ENCODE results near the gene NSD1.
A peak's percentile ranks its signal among the peaks of the same experiment; 100 is the strongest.
"Not testable (repeated sequence)": the region's sequence is repeated elsewhere in the genome, so short reads cannot be mapped to it uniquely, and the experiment has no call there.

Gene NSD1

GRCh38 chr5:177293819-177294581 lies 160.4 kb downstream of the NSD1 start:
- no peak for DNase-seq

DNA sequence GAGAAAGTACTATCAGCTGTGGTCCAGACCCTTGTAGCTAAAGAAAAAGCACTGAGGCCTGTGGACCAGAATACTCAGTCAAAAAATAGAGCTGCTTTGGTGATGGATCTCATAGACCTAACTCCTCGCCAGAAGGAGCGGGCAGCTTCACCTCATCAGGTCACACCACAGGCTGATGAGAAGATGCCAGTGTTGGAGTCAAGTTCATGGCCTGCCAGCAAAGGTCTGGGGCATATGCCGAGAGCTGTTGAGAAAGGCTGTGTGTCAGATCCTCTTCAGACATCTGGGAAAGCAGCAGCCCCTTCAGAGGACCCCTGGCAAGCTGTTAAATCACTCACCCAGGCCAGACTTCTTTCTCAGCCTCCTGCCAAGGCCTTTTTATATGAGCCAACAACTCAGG lies 161.1 kb downstream of the NSD1 start:
- DNase-seq, result no peak

DNA sequence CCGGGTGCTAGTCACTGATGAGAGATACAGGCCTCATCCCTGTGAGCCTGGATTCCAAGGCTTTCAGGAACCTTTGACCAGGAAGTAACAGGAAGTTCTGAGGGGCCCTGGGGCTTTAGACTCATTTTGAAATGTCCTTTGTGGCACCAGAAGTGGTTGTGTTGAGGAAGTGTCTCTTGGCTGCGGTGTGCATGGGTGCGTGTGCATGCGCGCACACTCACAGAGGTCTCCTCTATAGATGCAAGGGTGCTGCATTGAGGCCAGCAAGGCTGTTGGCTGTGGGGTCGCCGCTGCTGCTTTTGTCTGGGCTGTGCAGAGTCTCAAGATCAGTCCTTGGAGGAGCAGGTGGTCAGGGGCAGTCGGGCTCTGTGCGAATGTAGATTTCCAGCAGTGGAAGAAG lies 162.4 kb downstream of the NSD1 start:
- DNase-seq, result no peak

DNA sequence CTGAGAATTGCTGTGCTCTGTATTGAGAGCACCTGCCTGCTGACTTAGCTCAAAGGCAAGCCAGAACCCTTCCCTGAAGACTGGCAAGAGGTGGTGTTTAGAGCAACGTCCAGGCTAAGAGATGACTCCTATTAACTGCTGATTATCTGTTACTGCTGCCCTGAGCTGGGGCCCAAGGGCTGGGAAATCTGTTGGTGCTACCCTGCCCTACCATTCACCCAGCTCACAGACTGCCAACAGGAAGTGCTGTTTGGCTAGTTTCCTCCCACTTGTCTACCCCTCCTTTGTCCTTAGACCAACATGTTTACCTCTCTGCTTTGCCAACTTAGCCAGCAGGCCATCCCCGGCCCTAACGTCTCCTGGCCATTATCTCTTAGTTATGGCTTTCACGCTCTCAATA lies 163.0 kb downstream of the NSD1 start:
- DNase-seq, result no peak

DNA sequence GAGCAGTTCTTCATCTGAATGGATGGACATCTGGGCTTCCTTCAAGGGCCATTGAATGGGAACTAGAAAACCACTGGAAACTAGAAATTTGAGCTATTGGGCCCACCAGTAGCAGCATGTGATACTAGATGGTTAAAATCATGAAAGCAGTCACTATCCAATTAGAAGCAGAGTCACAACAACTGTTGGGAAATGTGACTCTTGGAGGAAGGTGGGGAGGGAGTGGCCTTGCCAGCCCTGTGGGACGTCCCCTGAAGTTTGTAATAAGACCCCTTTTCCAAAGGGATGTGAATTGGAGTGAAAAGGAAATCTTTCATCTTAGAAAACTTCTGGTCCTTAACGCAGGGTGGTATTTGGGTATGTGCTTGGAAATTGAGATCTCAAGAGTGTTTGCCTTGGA lies 164.3 kb downstream of the NSD1 start:
- DNase-seq, result no peak

DNA sequence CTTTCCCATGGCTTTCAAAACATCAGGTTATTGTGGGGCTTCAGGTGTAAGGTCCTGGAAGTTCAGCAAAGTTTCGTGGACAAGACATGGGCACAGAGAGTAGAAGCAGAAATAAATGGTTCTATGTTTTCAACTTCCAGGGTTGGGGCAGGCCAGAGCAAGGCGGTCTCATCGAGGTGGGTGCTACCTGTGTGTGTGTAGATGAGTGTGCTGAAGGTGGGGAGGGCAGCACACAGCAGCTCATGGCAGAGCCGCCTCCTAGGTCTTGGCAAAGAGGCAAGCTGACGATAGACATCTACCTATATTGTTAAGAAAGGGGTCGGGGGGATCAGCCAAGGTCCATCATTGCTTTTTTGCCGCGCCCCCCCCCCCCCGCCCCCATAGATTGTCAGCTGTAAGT lies 166.1 kb downstream of the NSD1 start:
- DNase-seq, result no peak

- peak; percentile 81 for DNase-seq
Measured at GRCh38 chr5:177300236-177300880, 166.8 kb downstream of the NSD1 start.

- no peak for DNase-seq
Measured at GRCh38 chr5:177300951-177301350, 167.4 kb downstream of the NSD1 start.

- DNase-seq, result no peak
Measured at GRCh38 chr5:177301503-177302165, 168.1 kb downstream of the NSD1 start.

DNA sequence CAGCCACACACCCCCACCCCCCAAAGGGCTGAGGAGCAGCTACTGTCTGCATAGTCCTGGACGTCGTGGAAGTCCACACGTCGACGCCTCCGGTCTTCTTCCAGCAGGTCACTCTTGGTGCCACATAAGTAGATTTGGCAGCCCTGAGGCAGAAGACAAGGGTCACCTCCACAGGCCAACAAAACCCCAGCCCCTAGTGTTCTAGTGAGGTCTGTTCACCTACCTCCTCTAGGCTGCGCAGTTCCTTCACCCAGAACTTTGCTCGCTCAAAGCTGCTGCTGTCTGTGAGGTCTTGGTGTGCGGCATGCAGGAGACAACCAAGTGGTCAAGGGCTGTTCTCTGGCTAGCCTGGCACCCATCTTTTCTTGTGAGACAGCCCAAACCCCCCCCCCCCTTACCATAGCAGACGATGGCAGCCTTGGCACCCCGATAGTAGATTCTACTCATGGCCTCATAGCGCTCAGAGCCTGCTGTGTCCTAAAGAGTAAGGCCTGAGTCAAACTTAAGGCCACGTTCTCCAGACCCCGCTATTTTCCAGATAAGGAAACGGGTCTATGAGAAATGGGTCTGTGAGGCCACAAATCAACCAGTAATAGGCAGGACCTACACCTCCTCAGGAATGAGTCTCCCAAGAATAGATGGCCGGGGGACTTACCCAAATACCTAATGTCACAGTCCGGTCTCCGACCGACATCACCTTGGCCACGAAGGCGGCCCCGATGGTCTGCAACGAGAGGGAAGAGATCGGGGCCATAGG lies 169.0 kb downstream of the NSD1 start:
- no peak for DNase-seq

GRCh38 chr5:177303121-177303924 lies 169.8 kb downstream of the NSD1 start, which contains the start of the genes PRELID1 and RAB24:
PRELID1 (plus strand) TSS chr5:177303799; CDS start chr5:177303986, 187 bp downstream.
RAB24 (minus strand) TSS chr5:177303719; CDS start chr5:177303288, 431 bp downstream.
- peak; percentile 88 for DNase-seq

GRCh38 chr5:177303925-177304391 lies 170.4 kb downstream of the NSD1 start:
- no peak for DNase-seq

DNA sequence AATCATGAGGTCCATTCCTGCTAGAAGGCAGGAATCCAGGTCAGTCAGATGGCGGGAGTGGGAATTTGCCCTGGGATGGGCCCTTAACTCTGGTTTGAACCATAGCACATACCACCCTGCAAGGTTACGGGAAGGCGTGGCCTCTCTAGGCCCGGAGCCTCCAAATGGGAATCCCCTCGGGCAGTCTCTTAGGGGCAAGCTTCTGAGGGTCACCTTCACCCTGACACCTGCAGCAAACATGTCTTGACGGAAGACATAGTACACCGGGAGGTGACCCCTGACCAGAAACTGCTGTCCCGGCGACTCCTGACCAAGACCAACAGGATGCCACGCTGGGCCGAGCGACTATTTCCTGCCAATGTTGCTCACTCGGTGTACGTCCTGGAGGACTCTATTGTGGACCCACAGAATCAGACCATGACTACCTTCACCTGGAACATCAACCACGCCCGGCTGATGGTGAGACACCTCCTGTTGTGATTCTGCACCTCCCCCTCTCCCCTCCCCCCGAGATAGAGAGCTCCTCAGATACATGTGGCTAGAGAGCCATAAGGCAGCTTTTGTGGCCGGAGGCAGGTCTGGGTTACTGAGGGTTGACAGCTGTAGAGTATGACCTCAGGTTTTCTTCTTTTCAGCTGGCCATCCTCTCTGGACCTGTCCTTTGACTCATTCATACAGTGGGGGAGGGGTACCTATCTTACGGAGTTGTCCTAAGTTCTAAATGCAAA lies 171.0 kb downstream of the NSD1 start:
- no peak for DNase-seq

DNA sequence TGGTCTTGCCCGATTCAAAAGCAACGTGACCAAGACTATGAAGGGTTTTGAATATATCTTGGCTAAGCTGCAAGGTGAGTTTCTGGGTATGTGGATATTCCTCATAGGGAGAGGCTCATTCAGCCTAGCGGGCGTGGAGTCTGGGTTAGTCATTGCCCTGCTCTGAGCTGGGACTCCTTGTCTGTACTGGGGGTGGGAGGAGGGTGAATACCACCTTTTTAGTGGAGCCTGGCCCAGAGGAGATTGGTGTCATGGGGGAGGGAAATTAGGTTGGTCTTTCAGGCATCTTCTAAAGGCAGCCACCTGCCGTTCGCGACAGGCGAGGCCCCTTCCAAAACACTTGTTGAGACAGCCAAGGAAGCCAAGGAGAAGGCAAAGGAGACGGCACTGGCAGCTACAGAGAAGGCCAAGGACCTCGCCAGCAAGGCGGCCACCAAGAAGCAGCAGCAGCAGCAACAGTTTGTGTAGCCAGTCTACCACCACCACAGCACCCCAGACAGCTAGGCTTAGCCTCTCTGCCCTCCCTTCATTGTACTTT lies 172.6 kb downstream of the NSD1 start:
- DNase-seq, result not testable (repeated sequence)

DNA sequence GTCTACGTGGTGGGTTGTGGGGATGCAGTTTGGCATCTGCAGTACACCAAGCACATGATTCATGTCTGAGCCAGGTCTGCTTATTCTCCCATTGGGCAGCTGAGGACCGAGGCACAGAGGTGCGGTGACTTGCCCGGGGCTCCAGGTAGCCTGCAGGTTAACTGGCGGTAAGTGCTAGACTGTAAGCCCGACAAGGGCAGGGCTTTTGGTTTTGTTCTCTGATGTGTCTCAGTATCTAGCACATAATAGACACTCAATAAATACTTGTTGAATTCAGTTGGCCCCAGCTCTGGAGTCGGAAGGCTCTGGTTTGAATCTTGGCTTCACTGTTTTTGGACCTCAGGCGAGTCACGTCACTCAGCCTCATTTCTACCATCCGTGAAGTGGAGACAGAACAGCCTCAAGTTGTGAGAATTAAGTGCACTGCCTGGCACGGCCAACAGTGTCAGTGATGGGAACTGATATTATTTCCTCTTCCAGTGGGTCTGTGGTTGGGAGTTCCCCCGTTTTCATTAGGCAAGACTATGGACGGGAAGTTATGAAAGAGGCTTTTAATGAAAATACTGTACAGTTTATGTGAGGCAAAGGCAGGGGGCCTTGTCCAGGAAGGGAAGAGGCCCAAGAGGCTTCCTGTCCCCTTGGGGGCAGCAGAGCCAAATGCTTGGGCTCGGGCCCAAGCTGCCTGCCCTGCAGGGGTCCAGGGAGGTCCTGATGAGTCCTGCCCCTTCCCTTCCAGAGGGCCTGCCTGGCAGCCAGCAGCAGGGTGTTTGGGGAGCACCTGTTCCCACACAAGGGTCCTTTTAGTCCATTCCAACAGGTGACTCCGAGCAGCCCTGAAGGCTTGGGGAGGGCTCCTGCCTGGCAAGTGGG lies 173.3 kb downstream of the NSD1 start:
- DNase-seq, result peak; percentile 49

- no peak for DNase-seq
Measured at GRCh38 chr5:177307544-177308363, 174.2 kb downstream of the NSD1 start.

- DNase-seq, result no peak
Measured at GRCh38 chr5:177308740-177309139, 175.2 kb downstream of the NSD1 start.

DNA sequence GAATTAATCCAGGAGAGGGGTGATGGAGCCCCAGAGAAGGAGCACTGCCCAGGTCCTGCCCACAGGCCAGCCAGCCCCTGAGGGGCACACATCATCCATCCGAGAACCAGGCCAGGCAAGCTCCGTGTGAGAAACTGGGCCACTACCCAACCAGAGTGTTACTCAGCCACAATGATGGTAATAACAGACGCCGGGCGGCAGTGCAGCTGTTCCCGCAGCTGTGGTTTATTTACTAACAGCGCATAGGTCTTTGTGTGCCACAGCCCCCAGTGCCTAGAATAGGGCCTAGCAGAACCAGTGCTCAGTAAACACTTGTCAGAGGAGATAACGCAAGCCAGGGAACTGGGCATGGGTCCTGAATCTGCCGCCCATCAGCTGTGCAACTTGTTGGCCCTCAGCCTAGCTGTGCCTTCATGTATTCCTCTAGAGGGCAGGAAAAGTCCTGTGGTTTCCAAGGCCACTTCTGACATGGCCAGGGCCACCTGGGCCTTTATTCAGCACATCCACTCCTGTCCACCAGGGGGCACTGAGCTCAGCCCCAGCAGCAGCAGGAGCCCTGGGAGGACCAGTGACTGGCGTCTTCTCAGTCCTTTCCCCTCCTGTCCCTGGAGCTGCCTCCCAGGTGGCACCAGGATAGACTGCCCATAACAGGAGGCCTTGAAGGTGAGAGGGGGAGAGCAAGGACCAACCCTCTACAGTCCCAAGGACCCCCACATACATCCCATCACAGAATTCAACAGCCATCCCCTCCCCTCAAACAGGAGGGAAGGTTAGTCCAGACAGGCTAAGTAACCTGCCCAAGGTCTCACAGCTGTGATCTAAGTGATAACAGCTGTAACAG lies 176.0 kb downstream of the NSD1 start:
- DNase-seq, result peak; percentile 78

Measured in CD4-positive, alpha-beta T cell treated with Interleukin-17A for 1 hour (primary cell).